NCI-H2196 treated with DMSO at 0.1 percent for 48 hours (cell line): ENCODE data around the gene ST6GALNAC3.
"Not testable (repeated sequence)": the region's sequence is repeated elsewhere in the genome, so short reads cannot be mapped to it uniquely, and the experiment has no call there.

Source experiments
- DNase-seq: peaks from one replicate; lab custom pipeline; 2025; ENCODE audit not compliant: unreplicated experiment; lab: John Stamatoyannopoulos, UW

Gene ST6GALNAC3

GRCh38 chr1:76106251-76106650, 31.7 kb downstream of the ST6GALNAC3 start:
- no peak for DNase-seq

- no peak for DNase-seq
Measured at GRCh38 chr1:76106719-76107235, 32.2 kb downstream of the ST6GALNAC3 start.

DNA sequence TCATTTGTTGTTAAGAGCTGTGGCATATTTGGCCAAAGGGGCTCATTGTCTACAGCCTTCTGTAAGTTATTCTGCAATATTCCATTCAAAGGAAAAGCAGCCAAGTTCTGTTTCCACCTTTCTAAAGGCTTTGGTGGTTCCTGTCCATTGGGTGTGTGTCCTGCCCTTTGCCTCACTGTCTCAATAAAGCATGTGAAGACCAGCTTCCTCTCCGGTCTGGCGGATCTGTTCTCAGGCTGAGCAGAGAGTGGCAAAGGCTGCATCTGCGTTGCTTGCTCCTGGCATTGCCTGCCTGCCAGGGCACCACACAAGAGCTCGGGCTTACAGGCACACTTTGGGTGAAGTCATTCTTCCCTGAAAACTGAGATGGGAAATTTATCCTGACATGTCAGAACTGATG, 34.9 kb downstream of the ST6GALNAC3 start:
- DNase-seq, result no peak

DNA sequence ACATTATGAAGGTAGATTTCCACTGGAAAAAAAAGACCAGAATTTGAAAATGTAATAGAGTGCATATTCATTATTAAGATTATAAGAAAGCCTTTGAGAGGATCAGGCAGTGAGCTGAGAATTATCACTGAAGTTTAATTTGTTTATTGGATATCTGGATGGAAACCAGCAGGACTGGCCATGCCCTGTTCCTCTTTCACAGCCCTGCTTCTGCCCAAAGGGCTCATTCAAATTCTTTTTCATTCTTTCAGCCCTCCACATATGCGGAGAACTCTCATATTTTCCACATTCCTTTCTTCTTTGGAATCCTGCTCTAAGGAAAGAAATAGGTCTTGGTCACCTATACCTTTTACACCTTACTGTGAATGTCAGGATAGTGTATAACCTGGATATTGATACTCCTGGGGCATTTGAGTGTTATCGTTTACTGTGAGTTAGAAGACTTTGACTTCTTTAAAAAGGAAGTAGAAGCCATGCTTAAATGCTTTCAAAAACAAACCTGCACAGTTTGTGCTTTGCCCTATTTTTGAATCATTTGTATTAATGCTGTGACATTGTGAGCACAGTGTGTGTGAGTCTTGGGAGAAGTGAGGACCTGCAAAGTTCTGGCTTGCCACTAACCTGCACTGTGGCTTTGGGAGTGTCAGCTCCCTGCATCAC, 35.5 kb downstream of the ST6GALNAC3 start:
- DNase-seq, result no peak

DNA sequence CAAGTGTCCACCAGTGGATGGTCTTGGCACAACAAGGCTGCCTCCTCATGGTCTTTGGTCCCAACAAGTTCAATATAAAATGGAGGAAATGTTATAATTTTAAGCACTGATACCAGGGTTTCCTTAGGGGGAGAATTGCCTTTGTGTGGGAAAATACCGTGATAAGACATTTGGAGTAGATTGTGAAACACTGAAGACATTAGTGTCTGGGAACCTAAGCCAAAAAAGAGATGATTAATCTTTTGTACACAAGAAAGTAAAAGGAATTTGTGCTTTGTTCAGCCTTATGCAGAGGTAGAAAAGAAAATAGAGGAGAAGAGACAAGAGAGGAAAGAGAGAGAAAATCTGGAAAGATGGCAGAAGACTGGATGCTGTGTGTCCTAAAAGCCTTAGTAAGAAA, 36.1 kb downstream of the ST6GALNAC3 start:
- no peak for DNase-seq

GRCh38 chr1:76112321-76112720, 37.8 kb downstream of the ST6GALNAC3 start:
- not testable (repeated sequence) for DNase-seq

GRCh38 chr1:76113446-76113845, 38.9 kb downstream of the ST6GALNAC3 start:
- DNase-seq, result no peak

GRCh38 chr1:76115171-76115570, 40.6 kb downstream of the ST6GALNAC3 start:
- DNase-seq, result no peak

- DNase-seq, result no peak
Measured at GRCh38 chr1:76121850-76122249, 47.3 kb downstream of the ST6GALNAC3 start.

GRCh38 chr1:76122271-76122670, 47.7 kb downstream of the ST6GALNAC3 start:
- no peak for DNase-seq

DNA sequence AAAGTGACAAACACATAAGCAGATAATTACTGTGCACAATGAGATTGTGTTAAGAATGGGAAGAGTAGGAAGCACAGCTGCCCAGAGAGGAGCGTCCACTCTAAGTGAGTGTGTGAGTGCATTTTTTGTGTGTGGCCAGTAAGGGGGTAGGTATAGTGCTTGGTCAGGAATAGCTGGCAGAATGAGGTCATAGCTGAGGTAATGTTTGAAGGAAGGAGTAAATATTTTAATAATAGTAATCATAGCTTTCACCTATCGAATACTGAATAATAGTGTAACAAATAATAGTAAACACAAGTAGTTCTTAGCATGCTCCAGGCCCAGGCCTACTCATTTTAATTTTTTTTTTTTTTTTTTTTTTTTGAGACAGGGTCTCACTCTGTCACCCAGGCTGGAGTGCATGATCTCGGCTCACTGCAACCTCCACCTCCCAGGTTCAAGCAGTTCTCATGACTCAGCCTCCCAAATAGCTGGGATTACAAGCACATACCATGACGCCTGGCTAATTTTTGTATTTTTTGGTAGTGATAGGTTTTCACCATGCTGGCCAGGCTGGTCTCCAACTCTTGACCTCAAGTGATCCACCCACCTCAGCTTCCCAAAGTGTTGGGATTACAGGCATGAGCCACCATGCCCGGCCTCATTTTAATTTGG, 49.0 kb downstream of the ST6GALNAC3 start:
- not testable (repeated sequence) for DNase-seq

GRCh38 chr1:76124196-76124595, 49.6 kb downstream of the ST6GALNAC3 start:
- DNase-seq, result no peak

- no peak for DNase-seq
Measured at GRCh38 chr1:76125473-76126219, 51.1 kb downstream of the ST6GALNAC3 start.

- no peak for DNase-seq
Measured at GRCh38 chr1:76128096-76128495, 53.5 kb downstream of the ST6GALNAC3 start.

DNA sequence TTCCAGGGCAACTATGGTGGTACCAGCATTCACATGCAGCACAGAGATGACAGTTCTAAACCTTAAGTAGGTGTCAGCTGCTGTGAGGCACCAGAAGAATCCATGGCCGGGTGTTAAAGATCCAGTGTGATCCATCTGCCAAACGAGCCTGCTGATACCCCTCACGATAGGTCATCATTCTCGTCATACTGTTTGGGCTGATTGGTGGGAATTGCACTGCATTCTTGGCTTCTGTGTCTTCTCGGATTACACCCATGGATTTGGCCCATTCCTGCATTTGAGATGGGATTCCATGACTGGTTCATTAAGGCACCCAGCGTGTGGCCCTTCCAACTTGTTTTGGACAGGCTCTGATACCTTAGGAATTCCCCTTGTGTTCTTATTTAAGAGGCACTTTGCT, 55.2 kb downstream of the ST6GALNAC3 start:
- no peak for DNase-seq

DNA sequence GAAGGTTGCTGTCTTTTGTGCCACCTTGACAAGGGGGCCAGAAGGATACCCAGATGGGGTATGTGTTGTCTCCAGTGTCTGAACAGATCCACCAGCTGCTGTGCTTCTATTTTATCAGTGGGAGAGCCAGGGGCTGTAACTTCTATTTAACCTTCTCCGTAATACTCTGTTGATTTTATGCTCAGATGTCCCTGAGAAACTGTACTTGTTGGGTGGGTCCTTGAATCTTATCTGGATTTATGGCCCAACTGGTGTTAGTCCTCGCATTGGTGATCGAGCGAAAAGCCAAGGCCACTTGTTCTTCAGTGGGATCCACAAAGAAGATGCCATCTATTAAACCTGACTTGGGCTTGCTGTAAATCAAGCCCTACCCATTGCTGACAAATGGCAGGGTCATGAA, 56.4 kb downstream of the ST6GALNAC3 start:
- DNase-seq, result no peak

- DNase-seq, result no peak
Measured at GRCh38 chr1:76133977-76134376, 59.4 kb downstream of the ST6GALNAC3 start.

GRCh38 chr1:76135835-76136234, 61.3 kb downstream of the ST6GALNAC3 start:
- no peak for DNase-seq

- no peak for DNase-seq
Measured at GRCh38 chr1:76136894-76137293, 62.3 kb downstream of the ST6GALNAC3 start.

GRCh38 chr1:76137746-76138145, 63.2 kb downstream of the ST6GALNAC3 start:
- DNase-seq, result no peak

DNA sequence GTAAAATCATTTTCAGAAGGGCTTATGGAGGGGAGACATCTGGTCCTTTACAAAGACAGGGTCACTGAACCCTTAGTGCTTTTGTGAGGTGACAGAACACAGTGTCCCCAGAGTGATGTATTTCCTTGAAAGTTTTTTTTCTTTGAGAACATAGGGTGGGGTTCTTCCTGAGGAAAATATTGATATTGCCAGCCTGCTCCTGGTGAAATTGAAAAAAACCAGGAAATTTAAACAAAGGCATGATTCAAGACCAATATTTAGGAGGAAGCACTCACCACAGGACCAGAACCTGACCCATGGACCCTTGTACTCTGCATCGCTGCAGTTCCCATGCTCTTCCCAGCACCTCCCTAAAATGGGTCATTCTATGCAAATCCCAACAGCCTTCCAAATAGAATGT, 63.7 kb downstream of the ST6GALNAC3 start:
- no peak for DNase-seq

- DNase-seq, result no peak
Measured at GRCh38 chr1:76140227-76140626, 65.7 kb downstream of the ST6GALNAC3 start.
